Measurements from ENCODE around the gene SLCO2A1.

SLCO2A1 gene

DNA sequence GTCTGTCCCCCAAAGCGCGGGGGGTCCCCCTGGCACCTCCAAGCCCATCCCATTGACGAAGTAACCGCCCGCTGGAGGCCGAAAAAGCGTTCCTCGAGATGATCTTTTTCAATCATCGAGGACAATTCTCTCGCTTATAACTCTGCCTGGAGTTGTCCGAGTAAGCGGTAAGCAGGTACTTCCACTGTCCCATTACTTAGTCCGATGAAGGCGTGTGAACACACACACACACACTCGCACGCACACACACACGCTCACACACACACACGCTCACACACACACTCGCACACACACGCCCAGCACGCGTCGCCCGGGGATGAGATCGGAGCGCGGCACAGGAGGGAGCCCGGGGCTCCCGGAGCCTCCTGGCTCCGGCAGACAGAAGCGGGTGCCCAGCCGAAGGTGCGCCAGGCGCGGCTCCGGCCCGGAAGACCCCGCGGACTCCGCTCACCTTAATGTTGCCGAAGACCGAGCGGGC is 430 bp downstream of the SLCO2A1 start:
- no peak for DNase-seq (ENCODE audit: low read depth)
- peak overlapping the region; percentile 31 for H3K4me3 ChIP-seq (ENCODE audit: control insufficient read depth, low read depth, low read length)
- TF ChIP-seq, protein P1, sequence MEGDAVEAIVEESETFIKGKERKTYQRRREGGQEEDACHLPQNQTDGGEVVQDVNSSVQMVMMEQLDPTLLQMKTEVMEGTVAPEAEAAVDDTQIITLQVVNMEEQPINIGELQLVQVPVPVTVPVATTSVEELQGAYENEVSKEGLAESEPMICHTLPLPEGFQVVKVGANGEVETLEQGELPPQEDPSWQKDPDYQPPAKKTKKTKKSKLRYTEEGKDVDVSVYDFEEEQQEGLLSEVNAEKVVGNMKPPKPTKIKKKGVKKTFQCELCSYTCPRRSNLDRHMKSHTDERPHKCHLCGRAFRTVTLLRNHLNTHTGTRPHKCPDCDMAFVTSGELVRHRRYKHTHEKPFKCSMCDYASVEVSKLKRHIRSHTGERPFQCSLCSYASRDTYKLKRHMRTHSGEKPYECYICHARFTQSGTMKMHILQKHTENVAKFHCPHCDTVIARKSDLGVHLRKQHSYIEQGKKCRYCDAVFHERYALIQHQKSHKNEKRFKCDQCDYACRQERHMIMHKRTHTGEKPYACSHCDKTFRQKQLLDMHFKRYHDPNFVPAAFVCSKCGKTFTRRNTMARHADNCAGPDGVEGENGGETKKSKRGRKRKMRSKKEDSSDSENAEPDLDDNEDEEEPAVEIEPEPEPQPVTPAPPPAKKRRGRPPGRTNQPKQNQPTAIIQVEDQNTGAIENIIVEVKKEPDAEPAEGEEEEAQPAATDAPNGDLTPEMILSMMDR (IDR thresholded peaks at IDR 0.05; ENCODE audit: control insufficient read depth, insufficient read depth, low read depth, low read length, missing control alignments), result no peak

DNA sequence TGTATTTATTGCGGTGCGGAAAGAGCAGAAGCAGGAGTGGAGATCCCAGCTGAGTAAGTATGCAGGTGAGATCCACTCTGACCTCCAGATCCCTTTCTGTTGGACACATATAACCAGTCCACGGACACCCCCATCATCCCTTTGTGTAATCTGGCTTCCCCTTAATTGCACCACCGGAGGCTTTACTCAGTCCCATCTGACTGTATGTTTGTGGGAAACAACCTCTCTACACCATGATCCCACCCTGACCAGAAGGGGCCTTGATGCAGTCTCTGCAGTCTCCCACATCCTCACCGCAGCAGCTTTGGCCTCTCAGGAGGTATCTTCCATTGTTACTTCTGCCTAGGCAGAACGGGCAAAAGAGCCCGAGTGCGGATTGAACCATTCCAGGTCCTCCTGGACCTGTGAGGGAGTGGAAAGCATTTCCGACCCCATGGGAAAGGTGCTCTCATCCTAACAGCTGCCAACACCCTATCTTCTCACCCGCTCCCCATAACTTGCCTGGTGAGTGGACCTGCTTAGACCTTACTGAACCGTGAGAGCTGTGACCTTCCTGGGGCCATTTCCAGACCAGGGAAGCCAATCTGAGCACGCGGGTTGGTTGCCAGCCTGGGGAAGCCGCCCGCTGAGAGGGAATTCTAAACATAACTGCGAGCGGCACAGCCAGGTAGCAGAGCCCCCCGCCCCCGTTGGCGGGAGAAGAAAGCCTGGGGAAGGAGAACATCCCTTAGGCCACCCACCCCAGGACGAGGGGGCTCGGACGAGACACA is 1.1 kb downstream of the SLCO2A1 start:
- no peak overlapping the region; the same call in 1 of the 2 replicates for H3K4me3 ChIP-seq (ENCODE audit: control insufficient read depth, low read depth, low read length)
- TF ChIP-seq, protein P1 (IDR thresholded peaks at IDR 0.05; ENCODE audit: control insufficient read depth, insufficient read depth, low read depth, low read length, missing control alignments), result no peak
- DNase-seq (ENCODE audit: low read depth), result no peak

DNA sequence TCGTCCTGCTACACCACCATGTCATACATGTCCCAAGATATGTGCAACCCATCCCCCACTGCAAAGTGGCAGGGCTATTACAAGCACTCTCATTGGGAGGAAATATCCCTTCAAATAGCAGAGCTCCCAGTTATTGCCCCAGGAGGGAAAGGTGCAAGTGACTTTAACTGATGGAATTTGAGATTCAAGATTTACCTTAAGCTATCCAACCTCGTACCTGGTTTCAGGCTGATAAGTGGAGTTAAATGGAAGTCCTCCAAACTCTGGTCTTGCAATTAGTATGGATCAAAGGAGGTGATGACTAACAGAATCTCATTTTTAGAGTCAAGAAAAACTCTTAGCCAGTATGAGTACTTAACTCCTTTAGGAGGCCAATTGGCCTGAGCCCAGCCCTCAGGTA is 2.1 kb downstream of the SLCO2A1 start:
- H3K4me3 ChIP-seq (ENCODE audit: control insufficient read depth, low read depth, low read length), result no peak overlapping the region
- no peak for DNase-seq (ENCODE audit: low read depth)
- TF ChIP-seq, protein P1 (IDR thresholded peaks at IDR 0.05; ENCODE audit: control insufficient read depth, insufficient read depth, low read depth, low read length, missing control alignments), result no peak

DNA sequence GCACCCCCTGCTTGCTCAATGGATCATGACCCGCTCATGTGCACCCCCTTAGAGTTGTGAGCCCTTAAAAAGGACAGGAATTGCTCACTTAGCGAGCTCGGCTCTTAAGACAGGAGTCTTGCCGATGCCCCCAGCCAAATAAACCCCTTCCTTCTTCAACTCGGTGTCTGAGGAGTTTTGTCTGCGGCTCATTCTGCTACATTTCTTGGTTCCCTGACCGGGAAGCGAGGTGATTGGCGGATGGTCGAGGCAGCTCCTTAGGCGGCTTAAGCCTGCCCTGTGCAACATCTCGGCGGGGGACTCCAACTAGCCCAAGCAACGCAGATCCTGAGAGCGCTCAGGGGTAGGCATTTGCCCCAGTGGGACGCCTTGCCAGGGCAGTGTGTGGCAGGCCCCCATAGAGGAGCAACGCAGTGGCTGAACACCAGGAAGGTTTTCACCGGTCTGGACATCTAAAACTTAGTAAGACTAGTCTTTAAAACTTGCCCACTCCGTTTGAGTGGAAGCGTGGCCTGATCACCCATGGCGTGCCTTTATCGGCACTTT is 9.5 kb downstream of the SLCO2A1 start:
- TF ChIP-seq, protein P1 (IDR thresholded peaks at IDR 0.05; ENCODE audit: control insufficient read depth, insufficient read depth, low read depth, low read length, missing control alignments), result no peak

GRCh38 chr3:134018850-134019249 is 10.9 kb downstream of the SLCO2A1 start:
- H3K4me3 ChIP-seq (ENCODE audit: control insufficient read depth, low read depth, low read length), result no peak overlapping the region
- TF ChIP-seq, protein P1 (IDR thresholded peaks at IDR 0.05; ENCODE audit: control insufficient read depth, insufficient read depth, low read depth, low read length, missing control alignments), result no peak
- DNase-seq (ENCODE audit: low read depth), result no peak

More for the DNA sequence above, 9.5 kb downstream of the SLCO2A1 start:
- no peak for DNase-seq (ENCODE audit: low read depth)
- H3K4me3 ChIP-seq (ENCODE audit: control insufficient read depth, low read depth, low read length), result no peak overlapping the region

GRCh38 chr3:134018406-134018805 is 11.3 kb downstream of the SLCO2A1 start:
- no peak for DNase-seq (ENCODE audit: low read depth)
- no peak overlapping the region for H3K4me3 ChIP-seq (ENCODE audit: control insufficient read depth, low read depth, low read length)
- TF ChIP-seq, protein P1 (IDR thresholded peaks at IDR 0.05; ENCODE audit: control insufficient read depth, insufficient read depth, low read depth, low read length, missing control alignments), result no peak

Data from AG09309 (cell line).